GM23338 (cell line): ENCODE data around the gene FOXB2. TPM values are rescaled to one million over a fixed set of nuclear protein-coding genes. Genes with fewer than 3 reads are reported as not detected.
A peak's percentile ranks its signal among the peaks of the same experiment; 100 is the strongest.

ENCODE experiments used
- ATAC-seq: fragments of 200-7000 bp; cut with Tn5 transposase; 3 replicates; pipeline ENCODE4 v1.9.1; 2020
- DNase-seq: peaks from one replicate; pipeline ENCODE4 v3.0.0-alpha.2; 2015; ENCODE audit warnings: low spot score
- H2AFZ ChIP-seq: fragments of 200-600 bp; sonication (generic); 2 replicates; pipeline ENCODE4 v1.8.0; 2016; ENCODE audit warnings: antibody characterized with exemption, mild to moderate bottlenecking, moderate library complexity
- H3F3A ChIP-seq: fragments of 200-600 bp; sonication (generic); replicated peaks from 2 replicates; pipeline ENCODE4 v1.8.0; 2017; ENCODE audit warnings: antibody characterized with exemption, mixed run types, low read depth
- H3K27ac ChIP-seq: fragments of 200-600 bp; sonication (generic); 2 replicates; pipeline ENCODE4 v1.6.1; 2016; ENCODE audit warnings: low read depth
- H3K27me3 ChIP-seq: fragments of 200-600 bp; sonication (generic); 2 replicates; pipeline ENCODE4 v1.8.0; 2016; ENCODE audit warnings: mild to moderate bottlenecking, mixed run types, moderate library complexity; ENCODE audit not compliant: insufficient read depth
- H3K36me3 ChIP-seq: fragments of 200-600 bp; sonication (generic); 2 replicates; pipeline ENCODE4 v1.8.0; 2016; ENCODE audit warnings: mild to moderate bottlenecking; ENCODE audit not compliant: insufficient read depth
- H3K4me1 ChIP-seq: fragments of 200-600 bp; sonication (generic); 2 replicates; pipeline ENCODE4 v1.8.0; 2016; ENCODE audit warnings: mild to moderate bottlenecking, moderate library complexity; ENCODE audit not compliant: insufficient read depth
- H3K4me2 ChIP-seq: fragments of 200-600 bp; sonication (generic); 2 replicates; pipeline ENCODE4 v1.7.1; 2017; ENCODE audit warnings: mixed run types
- H3K4me3 ChIP-seq: fragments of 200-600 bp; sonication (generic); 2 replicates; pipeline ENCODE4 v1.6.1; 2016; ENCODE audit warnings: mixed run types
- H3K79me2 ChIP-seq: fragments of 200-600 bp; sonication (generic); replicated peaks from 2 replicates; pipeline ENCODE4 v1.8.0; 2017; ENCODE audit warnings: mild to moderate bottlenecking; ENCODE audit not compliant: insufficient read depth
- H3K9me2 ChIP-seq: fragments of 200-600 bp; sonication (generic); 2 replicates; pipeline ENCODE4 v1.8.0; 2017; ENCODE audit not compliant: insufficient read depth
- H4K20me1 ChIP-seq: fragments of 200-600 bp; sonication (generic); replicated peaks from 2 replicates; pipeline ENCODE4 v1.8.0; 2017; ENCODE audit warnings: mild to moderate bottlenecking; ENCODE audit not compliant: insufficient read depth
- H3K27ac Mint-ChIP-seq: 2 replicates; pipeline ENCODE4 v1.8.0; 2020; ENCODE audit warnings: inconsistent platforms, mild to moderate bottlenecking, moderate library complexity, mixed read lengths
- H3K27me3 Mint-ChIP-seq: 3 replicates; pipeline ENCODE4 v1.8.0; 2022; ENCODE audit warnings: low read depth, mild to moderate bottlenecking, moderate library complexity, mixed read lengths, inconsistent platforms; ENCODE audit not compliant: insufficient read depth, poor library complexity
- H3K36me3 Mint-ChIP-seq: 3 replicates; pipeline ENCODE4 v1.8.0; 2021; ENCODE audit warnings: low read depth, mild to moderate bottlenecking, inconsistent platforms, moderate library complexity, mixed read lengths
- H3K4me1 Mint-ChIP-seq: 3 replicates; pipeline ENCODE4 v1.8.0; 2020; ENCODE audit warnings: mild to moderate bottlenecking, inconsistent platforms, mixed read lengths
- H3K4me3 Mint-ChIP-seq: 3 replicates; pipeline ENCODE4 v1.8.0; 2021; ENCODE audit warnings: moderate library complexity, mild to moderate bottlenecking, inconsistent platforms, mixed read lengths
- H3K9me3 Mint-ChIP-seq: 3 replicates; pipeline ENCODE4 v1.8.0; 2020; ENCODE audit warnings: moderate library complexity, mild to moderate bottlenecking, inconsistent platforms, mixed read lengths
- CTCF ChIP-seq, 2 experiments: fragments of 200-600 bp in 1 of 2; sonication (generic) in 1 of 2; conservative IDR thresholded peaks; 2 replicates each; pipeline versions ENCODE4 v1.5.1 to v1.6.1; 2016 to 2017; ENCODE audit warnings: antibody characterized with exemption in 2 of 2, low read depth in 2 of 2, mild to moderate bottlenecking in 2 of 2, moderate library complexity in 1 of 2
- ETS1 ChIP-seq: IDR thresholded peaks from 2 replicates; pipeline ENCODE4 v1.6.1; 2016; ENCODE audit warnings: antibody characterized with exemption
- EZH2 ChIP-seq: fragments of 200-600 bp; sonication (generic); IDR thresholded peaks from one replicate; pipeline ENCODE4 v1.8.0; 2017; ENCODE audit warnings: antibody characterized with exemption, mild to moderate bottlenecking, low read depth; ENCODE audit not compliant: unreplicated experiment
- EZH2phosphoT487 ChIP-seq: fragments of 200-600 bp; sonication (generic); IDR thresholded peaks from one replicate; pipeline ENCODE4 v1.8.1; 2018; ENCODE audit warnings: antibody characterized with exemption; ENCODE audit not compliant: unreplicated experiment
- JUNB ChIP-seq: IDR thresholded peaks from one replicate; pipeline ENCODE4 v1.6.1; 2016; ENCODE audit warnings: antibody characterized with exemption; ENCODE audit not compliant: unreplicated experiment
- NANOG ChIP-seq: IDR thresholded peaks from 2 replicates; pipeline ENCODE4 v1.6.1; 2016; ENCODE audit warnings: antibody characterized with exemption, borderline replicate concordance
- POLR2AphosphoS5 ChIP-seq: IDR thresholded peaks from 2 replicates; pipeline ENCODE4 v1.6.1; 2016; ENCODE audit warnings: antibody characterized with exemption, low read depth
- REST ChIP-seq: IDR thresholded peaks from one replicate; pipeline ENCODE4 v1.6.1; 2018; ENCODE audit warnings: antibody characterized with exemption; ENCODE audit not compliant: unreplicated experiment
- STAT1 ChIP-seq: IDR thresholded peaks from one replicate; pipeline ENCODE4 v1.6.1; 2016; ENCODE audit warnings: antibody characterized with exemption; ENCODE audit not compliant: unreplicated experiment
- ZNF114 ChIP-seq: fragments of 250-450 bp; sonication (Bioruptor Pico); IDR thresholded peaks from 2 replicates; pipeline ENCODE4 v1.5.0; 2020; ENCODE audit warnings: mild to moderate bottlenecking, moderate library complexity
- ZNF462 ChIP-seq: fragments of 250-450 bp; sonication (Bioruptor Pico); IDR thresholded peaks from 2 replicates; pipeline ENCODE4 v1.5.0; 2020; ENCODE audit warnings: mild to moderate bottlenecking, moderate library complexity
- polyA plus RNA-seq: library from polyadenylated mRNA; unstranded; fragments of >200 nt; fragmentation: Nextera tagmentation; extraction: Ambion mirVana; gene quantifications from 2 replicates; pipeline ENCODE4 v1.2.1, GENCODE V29; 2016
- total RNA-seq: library from RNA; depleted of rRNA; stranded (reverse); fragments of >200 nt; shearing (Covaris generic); gene quantifications from 2 replicates; pipeline ENCODE4 v1.2.3, GENCODE V29; 2014

Gene FOXB2
- total and polyA plus RNA-seq, 2 experiments from 2014 or later: not detected

GRCh38 chr9:76985581-76985980 is 33.9 kb upstream of the FOXB2 start:
- H3K27ac ChIP-seq: no peak overlapping the region
- no peaks in the 10 kb centered on the region for H3K9me2 ChIP-seq
- H4K20me1 ChIP-seq: no peaks in the 10 kb centered on the region
- H3K4me1 ChIP-seq: no peaks in the 10 kb centered on the region
- Mint-ChIP-seq H3K27me3 (no peaks in the 10 kb centered on the region), H3K4me1 (peaks cover 3% of the 10 kb centered on the region; the same call in 2 of the 3 replicates), H3K27ac (no peak overlapping the region), H3K36me3 (no peaks in the 10 kb centered on the region), H3K4me3 (no peak overlapping the region), H3K9me3 (no peaks in the 10 kb centered on the region)
- H3F3A ChIP-seq: no peaks in the 10 kb centered on the region
- H3K36me3 ChIP-seq: no peaks in the 10 kb centered on the region
- H3K27me3 ChIP-seq: no peaks in the 10 kb centered on the region
- no peak overlapping the region for H3K4me3 ChIP-seq
- peak overlapping the region; percentile 48; the same call in 1 of the 2 replicates for H2AFZ ChIP-seq
- H3K4me2 ChIP-seq: no peak overlapping the region
- TF ChIP-seq STAT1 (no peak), NANOG (no peak), ETS1 (no peak), EZH2phosphoT487 (no peak), JUNB (no peak), ZNF462 (no peak), ZNF114 (CRISPR knock-in tag) (no peak), EZH2 (no peak), REST (no peak), CTCF (conservative IDR thresholded peaks at IDR 0.05; ENCODE audit: low read depth in 2 of 2) (no peak), POLR2AphosphoS5 (no peak)
- DNase-seq (no peak), ATAC-seq (no peak)
- H3K79me2 ChIP-seq: no peaks in the 10 kb centered on the region
